ENCODE results near the gene SRRM5.
"Not testable (repeated sequence)": the region's sequence is repeated elsewhere in the genome, so short reads cannot be mapped to it uniquely, and the experiment has no call there.

The SRRM5 gene

DNA sequence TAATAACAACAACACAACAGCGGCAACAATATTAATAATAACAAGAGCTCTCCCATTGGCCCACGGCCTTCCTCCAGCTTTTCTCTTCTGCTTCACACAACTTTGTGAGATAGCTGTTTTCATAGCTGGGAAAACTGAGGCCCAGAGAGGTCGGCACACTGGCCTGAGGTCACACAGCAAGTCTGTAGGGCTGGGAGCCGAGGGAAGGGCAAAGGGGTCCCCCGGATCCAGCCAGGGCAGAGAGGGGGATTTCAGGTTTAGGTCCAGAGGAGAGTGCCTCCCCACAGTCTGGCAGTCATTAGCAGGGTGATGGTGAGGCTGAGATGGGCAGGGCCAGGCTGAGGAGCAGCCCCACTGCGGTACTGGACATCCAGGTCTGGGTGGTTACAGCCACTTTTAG lies 36.7 kb downstream of the SRRM5 start:
- no peak for DNase-seq (ENCODE audit: insufficient read length, low spot score)
- FAIRE-seq, result no peak
- TF ChIP-seq POLR2A (IDR thresholded peaks at IDR 0.05; ENCODE audit: low read depth, low read length), result no peak

DNA sequence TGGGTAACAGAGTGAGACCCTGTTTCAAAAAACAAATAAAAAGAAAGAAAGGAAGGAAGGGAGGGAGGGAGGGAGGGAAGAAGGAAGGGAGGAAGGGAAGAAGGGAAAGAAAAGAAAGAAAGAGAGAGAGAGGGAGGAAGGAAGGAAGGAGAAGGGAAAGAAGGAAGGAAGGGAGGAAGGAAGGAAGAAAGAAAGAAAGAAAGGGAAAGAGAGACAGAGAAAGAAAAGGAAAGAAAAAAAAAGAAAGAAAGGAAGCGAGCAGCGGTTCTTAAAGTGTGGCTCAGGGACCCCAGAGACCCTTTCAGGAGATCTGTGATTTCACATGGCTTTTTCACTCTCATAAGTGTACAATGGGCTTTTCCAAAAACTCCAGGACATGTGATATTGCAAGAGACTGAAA lies 37.6 kb downstream of the SRRM5 start:
- FAIRE-seq (no peak), DNase-seq (ENCODE audit: insufficient read length, low spot score) (no peak)
- TF ChIP-seq POLR2A (IDR thresholded peaks at IDR 0.05; ENCODE audit: low read depth, low read length), result no peak

DNA sequence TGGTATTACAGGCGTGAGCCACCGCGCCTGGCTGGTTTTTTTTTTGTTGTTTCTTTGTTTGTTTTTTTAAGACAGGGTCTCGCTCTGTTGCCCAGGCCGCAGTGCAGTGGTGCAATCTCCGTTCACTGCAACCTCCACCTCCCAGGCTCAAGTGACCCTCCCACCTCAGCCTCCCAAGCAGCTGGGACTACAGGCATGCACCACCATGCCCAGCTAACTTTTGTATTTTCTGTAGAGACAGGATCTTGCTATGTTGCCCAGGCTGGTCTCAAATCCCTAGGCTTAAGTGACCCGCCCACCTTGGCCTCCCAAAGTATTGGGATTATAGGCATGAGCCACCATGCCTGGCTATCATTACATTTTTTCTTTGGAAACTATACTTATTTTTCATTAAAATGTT lies 38.4 kb downstream of the SRRM5 start:
- FAIRE-seq; DNase-seq (ENCODE audit: insufficient read length, low spot score): not testable (repeated sequence)

GRCh38 chr19:43651758-43652545 lies 40.1 kb downstream of the SRRM5 start:
- no peak for DNase-seq (ENCODE audit: insufficient read length, low spot score)
- FAIRE-seq, result no peak
- no peak for TF ChIP-seq POLR2A (IDR thresholded peaks at IDR 0.05; ENCODE audit: low read depth, low read length)

DNA sequence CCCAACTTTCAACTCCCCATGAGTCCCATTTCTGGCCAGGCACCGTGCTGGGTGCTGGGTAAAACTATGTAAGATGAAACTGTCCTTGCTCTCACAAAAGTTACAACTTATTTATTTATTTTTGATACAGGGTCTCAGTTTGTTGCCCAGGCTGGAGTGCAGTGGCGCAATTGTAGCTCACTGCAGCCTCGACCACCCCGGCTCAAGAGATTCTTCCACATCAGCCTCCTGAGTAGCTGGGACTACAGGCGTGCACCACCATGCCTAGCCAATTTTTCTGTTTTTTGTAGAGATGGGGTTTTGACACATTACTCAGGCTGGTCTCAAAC lies 40.6 kb downstream of the SRRM5 start:
- DNase-seq (ENCODE audit: insufficient read length, low spot score), result no peak
- no peak for FAIRE-seq
- no peak for TF ChIP-seq POLR2A (IDR thresholded peaks at IDR 0.05; ENCODE audit: low read depth, low read length)

GRCh38 chr19:43656436-43656835 lies 44.5 kb downstream of the SRRM5 start:
- FAIRE-seq (no peak), DNase-seq (ENCODE audit: insufficient read length, low spot score) (no peak)
- no peak for TF ChIP-seq POLR2A (IDR thresholded peaks at IDR 0.05; ENCODE audit: low read depth, low read length)

GRCh38 chr19:43658001-43658400 lies 46.1 kb downstream of the SRRM5 start:
- DNase-seq (ENCODE audit: insufficient read length, low spot score) (no peak), FAIRE-seq (no peak)
- no peak for TF ChIP-seq POLR2A (IDR thresholded peaks at IDR 0.05; ENCODE audit: low read depth, low read length)

DNA sequence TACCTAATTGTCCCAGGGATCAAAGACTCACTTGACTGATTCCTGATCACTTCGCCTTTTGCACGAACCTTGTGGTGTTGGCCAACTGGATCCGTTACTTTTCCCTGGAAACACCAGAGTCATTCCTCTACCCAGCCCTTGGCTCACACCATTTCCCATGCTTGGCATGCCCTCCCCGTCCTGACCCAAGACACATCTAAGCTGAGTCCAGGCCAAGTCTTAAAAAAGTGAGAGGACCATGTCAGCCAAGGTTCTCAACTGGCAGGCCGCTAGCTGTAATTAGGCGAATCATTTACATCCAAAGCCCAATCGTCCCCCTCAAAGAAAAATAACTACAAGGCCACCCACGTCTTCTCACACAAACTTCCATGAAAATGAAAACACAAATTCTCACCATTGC lies 46.6 kb downstream of the SRRM5 start:
- no peak for TF ChIP-seq POLR2A (IDR thresholded peaks at IDR 0.05; ENCODE audit: low read depth, low read length)
- no peak for FAIRE-seq

GRCh38 chr19:43660301-43660970 lies 48.5 kb downstream of the SRRM5 start:
- FAIRE-seq (no peak), DNase-seq (ENCODE audit: insufficient read length, low spot score) (no peak)
- TF ChIP-seq POLR2A (IDR thresholded peaks at IDR 0.05; ENCODE audit: low read depth, low read length), result no peak

More for the DNA sequence above, 46.6 kb downstream of the SRRM5 start:
- no peak for DNase-seq (ENCODE audit: insufficient read length, low spot score)

GRCh38 chr19:43660971-43661360 lies 49.1 kb downstream of the SRRM5 start:
- FAIRE-seq (no peak), DNase-seq (ENCODE audit: insufficient read length, low spot score) (no peak)
- TF ChIP-seq POLR2A (IDR thresholded peaks at IDR 0.05; ENCODE audit: low read depth, low read length), result no peak

DNA sequence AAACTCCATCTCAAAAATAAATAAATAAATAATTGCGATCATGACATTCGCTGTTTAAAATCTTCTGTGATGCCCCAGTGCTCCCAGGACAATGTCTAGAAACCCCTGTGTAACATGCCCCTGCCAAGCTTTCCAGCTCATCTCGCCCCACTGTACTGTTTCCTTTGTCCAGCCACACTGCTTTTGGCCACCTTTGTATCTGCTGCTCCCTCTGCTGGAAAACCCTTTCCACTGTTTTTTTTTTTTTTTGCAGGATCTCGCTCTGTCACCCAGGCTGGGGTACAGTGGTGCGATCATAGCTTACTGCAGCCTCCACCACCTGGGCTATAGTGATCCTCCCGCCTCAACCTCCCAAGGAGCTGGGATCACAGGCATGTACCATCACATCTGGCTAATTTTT lies 50.6 kb downstream of the SRRM5 start:
- DNase-seq (ENCODE audit: insufficient read length, low spot score) (no peak), FAIRE-seq (no peak)
- TF ChIP-seq POLR2A (IDR thresholded peaks at IDR 0.05; ENCODE audit: low read depth, low read length), result no peak

GRCh38 chr19:43664018-43664417 lies 52.1 kb downstream of the SRRM5 start:
- no peak for TF ChIP-seq POLR2A (IDR thresholded peaks at IDR 0.05; ENCODE audit: low read depth, low read length)
- DNase-seq (ENCODE audit: insufficient read length, low spot score) (no peak), FAIRE-seq (no peak)

Data from H54 (cell line).